NCI-H2029 treated with DMSO at 0.1 percent for 48 hours (cell line): ENCODE results near the gene TJAP1.
"Not testable (repeated sequence)": the region's sequence is repeated elsewhere in the genome, so short reads cannot be mapped to it uniquely, and the experiment has no call there.

ENCODE experiments used
- DNase-seq: peaks from one replicate; lab custom pipeline; 2025; lab: John Stamatoyannopoulos, UW

Gene TJAP1

GRCh38 chr6:43488667-43489276 is 11.4 kb downstream of the TJAP1 start:
- no peak for DNase-seq

GRCh38 chr6:43489277-43490072 is 12.1 kb downstream of the TJAP1 start:
- DNase-seq: no peak

GRCh38 chr6:43490523-43490939 is 13.2 kb downstream of the TJAP1 start:
- DNase-seq: no peak

GRCh38 chr6:43491750-43492661 is 14.6 kb downstream of the TJAP1 start:
- DNase-seq: peak; percentile 83

GRCh38 chr6:43492673-43493072 is 15.3 kb downstream of the TJAP1 start:
- no peak for DNase-seq

- DNase-seq: no peak
Measured at GRCh38 chr6:43493230-43493629, 15.9 kb downstream of the TJAP1 start.

- no peak for DNase-seq
Measured at GRCh38 chr6:43493833-43494232, 16.5 kb downstream of the TJAP1 start.

- DNase-seq: no peak
Measured at GRCh38 chr6:43494321-43494720, 17.0 kb downstream of the TJAP1 start.

- DNase-seq: no peak
Measured at GRCh38 chr6:43494766-43495165, 17.4 kb downstream of the TJAP1 start.

GRCh38 chr6:43495409-43495941 is 18.1 kb downstream of the TJAP1 start:
- DNase-seq: no peak

GRCh38 chr6:43496370-43497128 is 19.2 kb downstream of the TJAP1 start:
- DNase-seq: no peak

GRCh38 chr6:43497129-43497396 is 19.7 kb downstream of the TJAP1 start:
- no peak for DNase-seq

GRCh38 chr6:43497689-43498088 is 20.3 kb downstream of the TJAP1 start:
- DNase-seq: no peak

GRCh38 chr6:43498291-43498690 is 20.9 kb downstream of the TJAP1 start:
- DNase-seq: not testable (repeated sequence)

GRCh38 chr6:43499028-43499815 is 21.9 kb downstream of the TJAP1 start:
- DNase-seq: no peak

GRCh38 chr6:43500921-43501320 is 23.6 kb downstream of the TJAP1 start:
- DNase-seq: no peak

GRCh38 chr6:43502666-43503065 is 25.3 kb downstream of the TJAP1 start:
- no peak for DNase-seq

- DNase-seq: no peak
Measured at GRCh38 chr6:43503443-43503842, 26.1 kb downstream of the TJAP1 start.

GRCh38 chr6:43504756-43505593 is 27.6 kb downstream of the TJAP1 start:
- DNase-seq: no peak

- DNase-seq: no peak
Measured at GRCh38 chr6:43505718-43506117, 28.3 kb downstream of the TJAP1 start.
